GM12865 (cell line): ENCODE data around the gene ACOT9.
"Not testable (repeated sequence)": the region's sequence is repeated elsewhere in the genome, so short reads cannot be mapped to it uniquely, and the experiment has no call there.

Experiments
- DNase-seq: peaks from one replicate; pipeline ENCODE4 v3.0.0; 2010; ENCODE audit warnings: low read depth
- H3K4me3 ChIP-seq: 2 replicates; pipeline ENCODE4 v1.5.1; 2011; ENCODE audit warnings: mild to moderate bottlenecking, low read depth, low read length, control low read depth
- CTCF ChIP-seq: IDR thresholded peaks from 2 replicates; pipeline ENCODE4 v1.5.1; 2011; ENCODE audit warnings: low read length, control low read depth, low read depth, inconsistent platforms; ENCODE audit not compliant: insufficient read depth; ENCODE audit errors: missing control alignments

Gene ACOT9

GRCh38 chrX:23704673-23705206, 38.3 kb downstream of the ACOT9 start:
- H3K4me3 ChIP-seq = no peak overlapping the region
- no peak for DNase-seq
- TF ChIP-seq CTCF = no peak

- DNase-seq = no peak
- TF ChIP-seq CTCF = no peak
- no peak overlapping the region for H3K4me3 ChIP-seq
These were observed 43.4 kb downstream of the ACOT9 start for GRCh38 chrX:23699636-23700194.

- TF ChIP-seq CTCF = peak; percentile 46
- DNase-seq = peak; percentile 63
- no peak overlapping the region for H3K4me3 ChIP-seq
These were observed 48.5 kb downstream of the ACOT9 start for GRCh38 chrX:23694606-23695005.

GRCh38 chrX:23692166-23692565, 50.9 kb downstream of the ACOT9 start:
- H3K4me3 ChIP-seq = no peak overlapping the region
- no peak for TF ChIP-seq CTCF
- DNase-seq = no peak

GRCh38 chrX:23676486-23676885, 66.6 kb downstream of the ACOT9 start:
- DNase-seq, H3K4me3 ChIP-seq: not testable (repeated sequence)

GRCh38 chrX:23673108-23673507, 70.0 kb downstream of the ACOT9 start:
- no peak for DNase-seq
- no peak for TF ChIP-seq CTCF
- no peak overlapping the region for H3K4me3 ChIP-seq

GRCh38 chrX:23670528-23670927, 72.5 kb downstream of the ACOT9 start:
- no peak for TF ChIP-seq CTCF
- H3K4me3 ChIP-seq = no peak overlapping the region
- no peak for DNase-seq
